Activated naive CD4-positive, alpha-beta T cell (primary cell): ENCODE results near the gene PPP2R5C.
"Not testable (repeated sequence)": the region's sequence is repeated elsewhere in the genome, so short reads cannot be mapped to it uniquely, and the experiment has no call there.

ENCODE experiments used
- DNase-seq, 4 experiments: peaks; one replicate each; lab custom pipeline; 2025; lab: John Stamatoyannopoulos, UW

Gene PPP2R5C

DNA sequence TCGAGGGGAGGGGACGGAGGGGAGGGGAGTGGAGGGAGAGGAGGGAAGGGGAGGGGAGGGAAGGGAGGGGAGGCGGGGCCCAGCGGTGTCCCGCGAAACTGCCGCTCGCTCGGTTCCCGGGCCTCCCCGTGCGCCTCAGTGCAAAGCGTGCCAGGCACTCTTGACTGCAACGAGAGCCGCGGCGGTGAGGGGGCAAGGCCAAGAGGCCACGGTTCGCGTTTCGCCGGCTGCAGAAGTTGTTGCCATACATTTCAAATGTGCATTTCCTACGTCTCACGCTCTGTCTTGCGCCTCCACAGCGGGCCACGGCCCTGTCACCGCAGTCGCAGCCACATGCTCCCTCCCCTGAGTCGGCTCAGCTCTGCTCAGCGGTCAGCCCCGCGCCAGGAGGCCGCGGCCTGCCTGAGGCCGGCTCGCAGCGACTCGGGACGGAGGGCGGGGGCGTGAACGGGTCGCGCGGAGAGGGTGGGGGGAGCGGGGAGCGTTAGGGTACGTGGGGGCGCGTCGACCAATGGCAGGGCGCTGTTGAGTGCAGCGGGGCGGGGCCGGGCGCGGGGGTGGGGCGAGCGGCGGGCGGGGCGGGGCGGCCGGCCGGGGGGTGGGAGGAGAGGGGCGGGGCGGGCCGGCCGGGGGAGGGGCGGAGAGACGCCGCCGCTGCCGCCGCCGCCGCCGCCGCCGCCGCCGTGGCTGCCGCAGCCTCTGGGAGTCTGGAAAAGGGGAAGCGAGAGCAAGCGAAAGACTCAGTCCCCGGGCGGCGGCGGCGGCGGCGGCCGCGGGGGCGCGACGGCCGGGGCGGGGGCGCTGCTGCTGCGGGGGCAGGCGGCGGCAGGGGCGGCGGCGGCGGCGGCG lies at the start of gene PPP2R5C:
Gene PPP2R5C, plus strand, starts transcription at position 678 of the 849 bp plus-strand sequence. CDS start 185 bp downstream, outside the sequence.
- DNase-seq, result peak; percentile 64 to 84 (median 72)

DNA sequence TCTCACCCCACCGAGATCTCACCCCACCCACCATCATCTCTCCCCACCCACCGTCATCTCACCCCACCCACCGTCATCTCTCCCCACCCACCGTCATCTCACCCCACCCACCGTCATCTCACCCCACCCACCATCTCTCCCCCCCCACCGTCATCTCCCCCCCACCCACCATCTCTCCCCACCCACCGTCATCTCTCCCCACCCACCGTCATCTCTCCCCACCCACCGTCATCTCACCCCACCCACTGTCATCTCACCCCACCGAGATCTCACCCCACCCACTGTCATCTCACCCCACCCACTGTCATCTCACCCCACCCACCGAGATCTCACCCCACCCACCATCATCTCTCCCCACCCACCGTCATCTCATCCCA lies 49.7 kb upstream of the PPP2R5C start:
- DNase-seq, result not testable (repeated sequence)

DNA sequence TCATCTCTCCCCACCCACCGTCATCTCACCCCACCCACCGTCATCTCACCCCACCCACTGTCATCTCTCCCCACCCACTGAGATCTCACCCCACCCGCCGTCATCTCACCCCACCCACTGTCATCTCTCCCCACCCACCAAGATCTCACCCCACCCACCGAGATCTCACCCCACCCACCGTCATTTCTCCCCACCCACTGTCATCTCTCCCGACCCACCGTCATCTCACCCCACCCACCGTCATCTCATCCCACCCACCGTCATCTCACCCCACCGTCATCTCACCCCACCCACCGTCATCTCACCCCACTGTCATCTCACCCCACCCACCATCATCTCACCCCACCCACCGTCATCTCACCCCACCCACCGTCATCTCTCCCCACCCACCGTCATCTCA lies 49.2 kb upstream of the PPP2R5C start:
- not testable (repeated sequence) for DNase-seq

DNA sequence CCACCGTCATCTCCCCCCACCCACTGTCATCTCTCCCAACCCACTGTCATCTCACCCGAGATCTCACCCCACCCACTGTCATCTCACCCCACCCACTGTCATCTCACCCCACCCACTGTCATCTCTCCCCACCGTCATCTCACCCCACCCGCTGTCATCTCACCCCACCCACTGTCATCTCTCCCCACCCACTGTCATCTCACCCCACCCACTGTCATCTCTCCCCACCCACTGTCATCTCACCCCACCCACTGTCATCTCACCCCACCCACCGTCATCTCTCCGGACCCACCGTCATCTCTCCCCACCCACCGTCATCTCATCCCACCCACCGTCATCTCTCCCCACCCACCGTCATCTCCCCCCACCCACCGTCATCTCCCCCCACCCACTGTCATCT lies 48.4 kb upstream of the PPP2R5C start:
- not testable (repeated sequence) for DNase-seq

DNA sequence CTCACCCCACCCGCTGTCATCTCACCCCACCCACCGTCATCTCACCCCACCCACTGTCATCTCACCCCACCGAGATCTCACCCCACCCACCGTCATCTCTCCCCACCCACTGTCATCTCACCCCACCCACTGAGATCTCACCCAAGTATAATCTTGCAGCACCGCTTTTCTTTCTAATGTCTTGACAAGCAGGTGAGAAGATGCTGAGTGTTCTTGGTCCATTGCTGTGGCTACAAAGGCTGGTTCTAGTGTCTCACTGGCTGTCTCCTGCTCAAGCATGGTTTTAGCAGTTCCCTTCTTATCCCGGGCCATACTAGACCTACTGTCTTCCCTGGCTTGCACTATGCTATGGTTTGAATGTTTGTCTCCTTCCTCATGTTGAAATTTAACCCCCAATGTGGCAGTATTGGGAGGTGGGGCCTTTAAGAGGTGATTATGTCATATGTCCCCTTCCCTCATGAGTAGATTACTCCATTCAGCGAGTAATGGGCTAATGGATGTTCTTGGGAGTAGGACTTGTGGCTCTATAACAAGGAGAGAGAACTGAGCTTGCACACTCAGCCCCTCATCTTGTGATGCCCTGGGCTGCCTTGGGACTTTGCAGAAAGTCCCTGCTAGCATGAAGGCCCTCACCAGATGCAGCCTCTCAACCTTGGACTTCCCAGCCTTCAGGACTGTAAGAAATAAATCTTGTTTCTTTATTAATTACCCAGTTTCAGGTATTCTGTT lies 47.7 kb upstream of the PPP2R5C start:
- DNase-seq, result no peak

DNA sequence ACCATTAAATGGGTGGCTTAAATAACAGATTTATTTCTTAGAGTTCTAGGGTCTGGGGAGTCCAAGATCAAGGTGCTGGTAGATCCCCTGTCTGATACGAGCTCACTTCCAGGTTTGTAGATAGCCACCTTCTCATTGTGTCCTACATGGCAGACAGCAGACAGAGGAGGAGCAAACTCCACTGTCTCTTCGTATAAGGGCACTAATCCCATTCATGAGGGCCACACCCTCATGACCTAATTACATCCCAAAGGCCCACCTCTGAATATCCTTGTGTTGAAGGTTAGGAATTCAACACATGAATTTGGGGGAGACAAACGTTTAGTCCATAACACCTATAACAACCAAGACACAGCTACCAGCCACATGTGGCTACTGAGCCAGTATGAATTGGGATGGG lies 47.1 kb upstream of the PPP2R5C start:
- no peak for DNase-seq

DNA sequence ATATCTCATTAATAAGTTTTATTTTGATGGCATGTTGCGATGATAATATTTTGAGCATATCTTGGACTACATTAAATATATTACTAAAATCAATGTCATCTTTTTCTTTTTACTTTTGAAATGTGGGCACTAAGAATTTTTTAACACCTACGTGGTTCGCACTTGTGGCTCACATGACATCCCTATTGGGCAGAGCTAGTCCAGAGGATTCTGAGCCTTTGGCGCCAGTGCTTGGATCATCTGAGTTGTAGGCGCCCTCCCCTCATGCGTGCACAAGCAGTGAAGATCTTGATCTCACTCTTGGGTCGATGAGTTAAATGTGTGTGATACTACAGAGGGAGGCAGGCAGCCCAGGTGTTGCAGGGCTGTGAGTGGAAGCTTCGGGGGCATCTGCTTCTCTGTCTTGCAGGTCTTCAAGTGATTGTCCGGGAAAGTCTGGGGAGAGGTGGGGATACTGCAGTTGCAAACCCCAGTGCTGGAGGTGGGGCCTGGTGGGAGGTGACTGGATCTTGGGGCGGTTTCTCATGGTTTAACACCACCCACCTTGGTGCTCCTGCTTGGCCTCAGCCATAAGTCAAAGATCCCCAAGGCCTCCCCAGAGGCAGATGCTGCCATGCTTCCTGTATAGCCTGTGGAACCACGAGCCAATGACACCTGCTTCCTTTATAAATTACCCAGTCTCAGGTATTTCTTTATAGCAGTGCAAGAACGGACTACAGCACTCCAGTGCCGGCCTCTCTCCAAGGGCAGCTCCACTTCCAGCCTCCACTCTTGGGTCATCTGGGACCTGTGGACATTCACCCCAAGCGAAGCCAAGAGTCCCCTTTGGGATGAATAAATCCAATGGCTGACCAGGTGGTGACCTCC lies 46.1 kb upstream of the PPP2R5C start:
- no peak for DNase-seq

DNA sequence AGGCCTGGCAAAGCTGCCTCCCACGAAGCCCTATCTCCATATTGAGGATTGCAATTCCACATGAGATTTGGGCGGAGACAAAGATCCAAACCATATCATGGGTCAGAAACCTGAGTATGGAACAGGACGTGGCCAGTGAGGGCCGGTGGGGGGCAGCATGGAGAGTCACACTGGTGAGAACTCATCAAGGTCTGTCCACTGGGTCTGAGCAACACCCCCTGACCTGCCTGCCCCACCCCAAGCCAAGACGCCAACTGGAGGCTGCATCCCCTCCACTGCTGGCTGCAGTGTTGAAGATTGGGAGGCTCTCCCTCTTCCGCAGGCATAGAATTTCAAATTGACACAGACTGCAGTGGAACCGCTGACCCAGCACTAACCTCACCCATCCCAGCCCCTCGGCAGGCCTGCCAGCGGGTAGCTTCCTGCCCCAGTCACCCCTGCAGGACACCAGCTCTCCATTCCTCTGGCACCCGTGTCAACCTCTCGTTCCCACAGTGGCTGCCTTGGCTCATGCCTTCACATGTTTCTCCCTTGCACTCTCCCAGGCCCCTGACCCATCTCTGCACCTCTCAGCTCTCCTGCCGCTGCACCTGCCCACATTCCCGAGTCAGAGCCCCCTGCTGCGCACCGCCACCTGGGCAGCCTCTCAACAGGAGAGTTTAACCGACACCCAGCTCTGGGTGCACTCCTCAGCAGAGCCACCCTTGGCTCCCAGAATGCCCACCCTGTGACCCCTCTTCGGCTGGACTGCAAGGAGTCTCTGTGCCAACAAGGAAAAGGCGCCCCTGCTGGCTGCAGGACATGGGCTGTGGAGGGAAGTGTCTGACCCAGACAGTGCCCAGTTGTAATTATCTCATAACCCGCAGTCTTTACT lies 45.2 kb upstream of the PPP2R5C start:
- no peak for DNase-seq

DNA sequence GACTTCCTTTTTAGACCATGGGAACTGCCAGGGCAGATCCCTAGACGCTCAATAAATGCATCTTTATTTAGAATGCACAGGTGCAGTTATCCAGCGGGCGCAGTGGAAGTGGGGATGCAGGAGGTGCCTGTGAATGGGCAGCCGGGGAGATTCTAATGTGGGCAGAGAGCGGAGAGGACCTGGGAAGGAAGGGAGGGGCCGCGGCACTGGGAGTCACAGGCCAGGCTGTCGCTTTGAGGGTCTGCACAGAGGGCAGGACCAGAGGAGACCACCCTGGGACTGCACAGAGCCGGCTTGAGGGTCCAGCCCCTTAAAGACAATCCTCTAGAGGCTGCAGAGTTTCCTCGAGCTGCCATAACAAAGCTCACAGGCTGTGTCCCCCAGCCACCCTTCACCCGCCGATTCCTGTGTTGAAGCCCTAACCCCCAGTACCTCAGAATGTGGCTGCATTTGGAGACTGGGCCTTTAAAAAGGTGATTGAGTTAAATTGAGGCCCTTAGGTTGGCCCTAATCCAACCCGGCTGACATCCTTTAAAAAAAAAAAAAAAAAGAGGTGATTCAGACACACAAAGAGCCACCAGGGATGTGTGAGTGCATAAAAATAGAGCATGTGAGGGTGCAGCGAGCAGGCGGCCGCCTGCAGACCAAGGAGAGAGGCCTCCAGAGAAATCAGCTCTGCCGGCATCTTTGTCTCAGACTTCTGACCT lies 44.4 kb upstream of the PPP2R5C start:
- DNase-seq, result no peak

DNA sequence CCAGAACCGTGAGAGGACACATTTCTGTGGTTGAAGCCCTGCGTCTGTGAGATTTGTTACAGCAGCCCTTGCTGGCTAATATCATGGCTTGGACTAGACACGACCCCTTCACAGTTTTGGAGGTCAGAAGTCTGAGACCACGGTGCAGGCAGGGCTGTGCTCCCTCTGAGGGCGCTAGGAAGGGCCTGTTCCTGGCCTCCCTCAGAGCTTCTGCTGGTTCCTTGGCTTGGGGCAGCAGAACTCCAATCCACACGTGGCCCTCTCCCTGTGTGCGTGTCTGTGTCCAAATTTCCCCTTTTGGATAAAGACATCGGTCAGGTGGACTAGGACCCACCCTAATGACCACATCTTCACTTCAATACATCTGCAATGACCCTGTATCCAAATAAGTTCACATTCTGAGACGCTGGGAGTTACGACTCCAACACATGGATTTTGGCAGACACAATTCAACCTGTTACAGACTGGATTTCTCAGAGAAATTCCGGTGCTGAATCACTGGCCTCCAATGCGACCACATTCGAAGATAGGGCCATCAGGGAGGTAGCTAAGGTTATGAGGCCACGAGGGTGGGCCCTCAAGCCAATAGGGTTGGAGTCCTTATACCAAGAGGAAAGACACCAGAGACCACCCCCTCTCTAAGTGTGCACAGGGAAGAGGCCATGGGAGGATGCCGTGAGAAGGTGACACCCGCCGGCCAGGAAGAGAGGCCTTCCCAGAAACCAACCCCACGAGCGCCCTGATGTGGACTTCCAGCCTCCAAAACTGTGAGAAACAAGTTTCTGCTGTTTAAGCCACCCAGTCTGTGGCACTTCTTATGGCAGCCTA lies 43.6 kb upstream of the PPP2R5C start:
- no peak for DNase-seq

DNA sequence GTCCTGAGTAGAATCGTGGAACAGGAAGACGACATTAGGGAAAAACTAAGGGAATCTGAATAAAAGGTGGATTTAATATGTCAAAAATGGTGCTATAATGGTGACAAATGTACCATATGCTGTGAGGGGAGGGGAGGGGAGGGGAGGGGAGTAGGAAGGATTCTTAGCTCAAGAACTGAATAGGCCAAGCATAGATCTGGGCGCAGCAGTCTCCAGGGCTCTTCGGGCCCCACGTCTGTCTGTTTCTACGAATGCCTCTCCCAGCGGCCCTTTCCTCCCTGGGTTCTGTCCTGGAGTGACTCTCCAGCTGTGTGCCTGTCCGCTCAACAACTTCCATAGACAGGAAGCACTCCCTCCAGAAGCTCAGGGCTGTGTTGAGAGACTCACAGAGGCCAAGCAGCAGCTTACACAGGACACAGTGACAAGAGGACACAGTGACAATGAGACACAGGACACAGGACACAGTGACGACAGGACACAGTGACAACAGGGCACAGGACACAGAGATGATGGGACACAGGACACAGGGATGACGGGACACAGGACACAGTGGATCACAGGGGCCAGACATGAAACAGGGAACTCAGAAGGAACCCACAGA lies 42.4 kb upstream of the PPP2R5C start:
- no peak for DNase-seq

DNA sequence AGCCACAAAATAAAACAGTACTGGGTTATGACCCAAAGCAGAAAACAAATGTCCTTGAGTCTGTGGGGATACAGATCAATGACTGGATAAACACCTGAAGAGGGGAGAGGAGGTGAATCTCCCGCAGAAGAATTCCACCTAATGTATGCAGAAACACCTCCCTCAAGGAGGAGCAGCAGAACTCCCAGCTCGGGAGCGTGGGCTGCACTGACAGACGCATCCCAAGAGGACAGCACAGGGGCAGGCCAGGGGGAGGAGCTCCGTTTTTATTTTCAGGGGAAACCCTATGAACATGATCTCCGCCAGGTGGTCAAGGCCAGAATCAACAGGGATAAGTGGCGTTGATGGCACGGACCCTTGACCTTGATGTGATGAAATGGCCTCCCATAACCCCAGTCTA lies 41.8 kb upstream of the PPP2R5C start:
- no peak for DNase-seq

DNA sequence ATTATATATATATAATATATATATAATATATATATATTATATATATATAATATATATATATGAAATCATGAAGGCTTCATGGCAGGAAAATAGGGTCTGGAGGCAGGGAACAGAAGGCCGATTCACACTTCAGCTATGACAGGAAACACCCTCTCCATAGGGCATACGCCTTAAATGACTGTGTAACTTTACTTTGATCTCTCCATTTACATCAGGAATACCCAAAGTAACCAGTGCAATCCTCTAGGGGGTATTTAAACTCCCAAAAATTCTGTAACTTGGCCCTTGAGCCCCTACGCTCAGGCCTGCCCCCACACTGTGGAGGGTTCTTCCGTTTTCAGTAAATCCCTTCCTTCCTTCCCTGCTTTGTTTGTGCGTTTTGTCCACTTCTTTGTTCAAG lies 40.4 kb upstream of the PPP2R5C start:
- no peak for DNase-seq

DNA sequence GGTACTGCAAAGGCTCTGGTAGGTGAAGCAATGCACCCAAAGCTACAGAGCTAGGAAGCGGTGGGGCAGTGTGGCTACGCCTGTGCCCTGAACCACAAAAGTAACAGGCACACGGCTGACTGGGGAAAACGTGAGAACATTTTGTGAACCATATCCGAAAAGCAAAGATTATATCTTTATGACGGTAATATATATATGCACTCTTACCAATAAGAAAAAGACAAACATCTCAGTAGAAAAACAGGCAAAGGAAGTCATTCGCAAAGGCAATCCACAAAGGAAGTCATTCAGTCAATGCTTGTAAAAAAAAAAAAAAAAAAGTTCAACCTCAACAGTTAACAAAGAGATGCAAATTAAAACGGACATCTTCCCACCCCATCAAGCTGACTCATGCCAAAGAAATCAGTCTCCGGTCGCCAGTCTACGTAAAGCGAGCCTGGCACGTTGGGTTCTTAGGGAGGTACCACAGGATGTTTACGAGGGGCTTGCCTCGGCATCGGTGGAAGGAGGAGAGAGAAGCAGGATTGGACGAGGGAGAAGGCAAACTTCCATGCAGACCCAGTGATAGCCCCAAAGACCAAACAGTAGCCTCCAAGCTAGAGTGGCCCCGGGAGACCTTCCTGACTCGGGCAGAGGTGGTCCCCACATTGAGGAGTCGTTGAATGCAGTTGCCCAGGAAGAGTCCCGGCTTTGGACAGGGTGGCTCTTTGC lies 39.4 kb upstream of the PPP2R5C start:
- DNase-seq, result peak in 3 of 4 experiments; percentile 20 to 61 (median 54)

DNA sequence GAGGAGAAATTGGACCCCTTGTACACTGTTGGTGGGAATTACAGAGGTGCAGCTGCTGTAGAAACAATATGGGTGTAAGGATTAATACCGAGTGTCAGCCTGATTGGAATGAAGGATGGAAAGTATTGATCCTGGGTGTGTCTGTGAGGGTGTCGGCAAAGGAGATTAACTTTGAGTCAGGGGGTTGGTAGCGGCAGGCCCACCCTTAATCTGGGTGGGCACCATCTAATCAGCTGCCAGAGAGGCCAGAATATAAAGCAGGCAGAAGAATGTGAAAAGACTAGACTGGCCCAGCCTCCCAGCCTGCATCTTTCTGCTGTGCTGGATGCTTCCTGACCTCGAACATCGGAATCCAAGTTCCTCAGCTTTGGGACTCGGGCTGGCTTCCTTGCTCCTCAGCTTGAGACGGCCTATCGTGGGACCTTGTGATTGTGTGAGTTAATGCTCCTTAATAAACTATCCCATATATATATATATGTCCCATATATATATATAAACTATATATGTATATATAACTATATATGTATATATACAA lies 38.4 kb upstream of the PPP2R5C start:
- no peak for DNase-seq

DNA sequence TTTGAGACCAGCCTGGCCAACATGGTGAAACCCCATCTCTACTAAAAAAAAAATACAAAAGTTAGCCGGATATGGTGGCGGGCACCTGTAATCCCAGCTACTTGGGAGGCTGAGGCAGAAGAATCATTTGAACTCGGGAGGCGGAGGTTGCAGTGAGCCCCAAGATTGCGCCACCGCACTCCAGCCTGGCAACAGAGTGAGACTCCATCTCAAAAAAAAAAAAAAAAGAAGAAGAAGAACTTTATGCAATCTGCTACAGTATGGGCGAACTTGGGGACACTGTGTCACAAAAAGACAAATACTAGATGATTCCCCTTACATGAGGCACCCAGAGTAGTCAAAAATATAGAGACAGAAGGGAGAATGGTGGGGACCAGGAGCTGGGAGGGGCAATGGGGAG lies 35.9 kb upstream of the PPP2R5C start:
- not testable (repeated sequence) for DNase-seq

DNA sequence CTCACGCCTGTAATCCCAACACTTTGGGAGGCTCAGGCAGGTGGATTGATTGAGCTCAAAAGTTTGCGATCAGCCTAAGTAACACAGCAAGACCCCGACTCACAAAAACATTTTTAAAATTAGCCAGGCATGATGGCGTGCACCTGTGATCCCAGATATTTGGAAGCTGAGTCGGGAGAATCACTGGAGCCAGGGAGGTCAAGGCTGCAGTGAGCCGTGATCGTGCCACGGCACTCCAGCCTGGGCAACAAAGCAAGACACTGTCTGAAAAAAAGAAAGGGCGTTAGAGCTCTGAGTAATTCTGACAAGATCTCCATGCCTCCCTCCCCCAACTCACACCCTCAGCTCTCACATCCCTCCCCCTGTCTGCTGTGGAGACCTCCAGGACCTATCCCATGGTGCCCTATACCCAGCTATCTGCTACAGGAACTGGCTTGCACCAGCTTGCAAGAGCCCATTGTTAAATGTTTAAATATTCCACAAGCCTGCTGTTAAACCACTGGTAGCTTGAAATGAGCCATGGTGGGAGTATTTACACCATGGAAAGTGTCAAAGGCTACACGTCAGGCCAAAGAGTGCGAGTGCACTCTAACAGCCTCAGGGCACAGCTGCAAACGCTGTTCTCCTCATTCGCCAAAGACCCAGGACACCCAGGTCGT lies 35.1 kb upstream of the PPP2R5C start:
- DNase-seq, result no peak

DNA sequence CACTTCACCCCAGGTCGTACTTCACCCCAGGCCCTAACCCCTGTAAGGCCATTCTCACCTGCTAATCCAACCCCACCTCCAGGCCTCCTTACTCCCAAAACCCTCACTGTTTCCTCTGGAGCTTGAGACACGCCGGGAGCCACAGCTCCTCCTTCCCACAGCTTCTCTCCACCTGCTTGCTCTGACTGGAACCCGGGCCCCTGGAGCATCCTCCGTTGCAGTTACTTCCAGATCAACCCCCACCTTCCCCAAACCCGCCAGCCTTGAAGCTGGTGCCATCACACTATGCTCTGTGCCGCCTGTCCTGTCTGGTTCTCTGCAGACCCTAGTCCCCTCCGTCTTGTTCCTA lies 34.6 kb upstream of the PPP2R5C start:
- no peak for DNase-seq
